Ishikawa (cell line): Measurements from ENCODE around the gene SPATA32.
A peak's percentile ranks its signal among the peaks of the same experiment; 100 is the strongest.

ENCODE experiments used
- CEBPB ChIP-seq: IDR thresholded peaks from 2 replicates; pipeline ENCODE4 v1.6.1; 2012
- EGR1 ChIP-seq: IDR thresholded peaks from 2 replicates; pipeline ENCODE4 v1.6.1; 2012
- FOXM1 ChIP-seq: IDR thresholded peaks from 2 replicates; pipeline ENCODE4 v1.6.1; 2012; ENCODE audit warnings: low read depth, borderline replicate concordance
- NFIC ChIP-seq: IDR thresholded peaks from 2 replicates; pipeline ENCODE4 v1.6.1; 2012
- RAD21 ChIP-seq: IDR thresholded peaks from 2 replicates; pipeline ENCODE4 v1.6.1; 2012; ENCODE audit warnings: low read depth
- TAF1 ChIP-seq: IDR thresholded peaks from 2 replicates; pipeline ENCODE4 v1.6.1; 2012; ENCODE audit warnings: low read depth, mild to moderate bottlenecking
- TEAD4 ChIP-seq: IDR thresholded peaks from 2 replicates; pipeline ENCODE4 v1.6.1; 2012
- YY1 ChIP-seq: IDR thresholded peaks from 2 replicates; pipeline ENCODE4 v1.6.1; 2012; ENCODE audit warnings: low read depth
- TF ChIP-seq, protein P1 (sequence below): IDR thresholded peaks from 2 replicates; pipeline ENCODE4 v1.6.1; 2012; ENCODE audit warnings: low read depth, mild to moderate bottlenecking
- TF ChIP-seq, protein P2 (sequence below): IDR thresholded peaks from 2 replicates; pipeline ENCODE4 v1.6.1; 2012

- TF ChIP-seq CEBPB (no peak), TEAD4 (no peak), TAF1 (peak; percentile 31; the same call in 1 of the 2 replicates), YY1 (no peak), RAD21 (no peak), NFIC (no peak), FOXM1 (no peak), EGR1 (peak; percentile 28; the same call in 1 of the 2 replicates)
- TF ChIP-seq, protein P1, sequence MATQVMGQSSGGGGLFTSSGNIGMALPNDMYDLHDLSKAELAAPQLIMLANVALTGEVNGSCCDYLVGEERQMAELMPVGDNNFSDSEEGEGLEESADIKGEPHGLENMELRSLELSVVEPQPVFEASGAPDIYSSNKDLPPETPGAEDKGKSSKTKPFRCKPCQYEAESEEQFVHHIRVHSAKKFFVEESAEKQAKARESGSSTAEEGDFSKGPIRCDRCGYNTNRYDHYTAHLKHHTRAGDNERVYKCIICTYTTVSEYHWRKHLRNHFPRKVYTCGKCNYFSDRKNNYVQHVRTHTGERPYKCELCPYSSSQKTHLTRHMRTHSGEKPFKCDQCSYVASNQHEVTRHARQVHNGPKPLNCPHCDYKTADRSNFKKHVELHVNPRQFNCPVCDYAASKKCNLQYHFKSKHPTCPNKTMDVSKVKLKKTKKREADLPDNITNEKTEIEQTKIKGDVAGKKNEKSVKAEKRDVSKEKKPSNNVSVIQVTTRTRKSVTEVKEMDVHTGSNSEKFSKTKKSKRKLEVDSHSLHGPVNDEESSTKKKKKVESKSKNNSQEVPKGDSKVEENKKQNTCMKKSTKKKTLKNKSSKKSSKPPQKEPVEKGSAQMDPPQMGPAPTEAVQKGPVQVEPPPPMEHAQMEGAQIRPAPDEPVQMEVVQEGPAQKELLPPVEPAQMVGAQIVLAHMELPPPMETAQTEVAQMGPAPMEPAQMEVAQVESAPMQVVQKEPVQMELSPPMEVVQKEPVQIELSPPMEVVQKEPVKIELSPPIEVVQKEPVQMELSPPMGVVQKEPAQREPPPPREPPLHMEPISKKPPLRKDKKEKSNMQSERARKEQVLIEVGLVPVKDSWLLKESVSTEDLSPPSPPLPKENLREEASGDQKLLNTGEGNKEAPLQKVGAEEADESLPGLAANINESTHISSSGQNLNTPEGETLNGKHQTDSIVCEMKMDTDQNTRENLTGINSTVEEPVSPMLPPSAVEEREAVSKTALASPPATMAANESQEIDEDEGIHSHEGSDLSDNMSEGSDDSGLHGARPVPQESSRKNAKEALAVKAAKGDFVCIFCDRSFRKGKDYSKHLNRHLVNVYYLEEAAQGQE: no peak
- TF ChIP-seq, protein P2, sequence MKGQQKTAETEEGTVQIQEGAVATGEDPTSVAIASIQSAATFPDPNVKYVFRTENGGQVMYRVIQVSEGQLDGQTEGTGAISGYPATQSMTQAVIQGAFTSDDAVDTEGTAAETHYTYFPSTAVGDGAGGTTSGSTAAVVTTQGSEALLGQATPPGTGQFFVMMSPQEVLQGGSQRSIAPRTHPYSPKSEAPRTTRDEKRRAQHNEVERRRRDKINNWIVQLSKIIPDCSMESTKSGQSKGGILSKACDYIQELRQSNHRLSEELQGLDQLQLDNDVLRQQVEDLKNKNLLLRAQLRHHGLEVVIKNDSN: no peak
Observed at GRCh38 chr17:45248132-45248957, 13.5 kb downstream of the SPATA32 start.
